H1 (cell line): ENCODE data around the gene ULK3.

ENCODE experiments used
- CBX5 ChIP-seq: fragments of 300-800, 300-1000 bp; sonication (generic); IDR thresholded peaks from 2 replicates; pipeline ENCODE4 v1.7.1; 2016; ENCODE audit warnings: antibody characterized with exemption, low read length, low read depth
- EP300 ChIP-seq, 2 experiments: IDR thresholded peaks; 1 replicate in 1 of 2; 2 replicates in 1 of 2; pipeline ENCODE4 v1.6.1; 2011 to 2012; ENCODE audit warnings: low read depth in 2 of 2, low read length in 2 of 2, mild to moderate bottlenecking in 2 of 2, borderline replicate concordance in 1 of 2, inconsistent platforms in 1 of 2, moderate library complexity in 1 of 2
- POLR2AphosphoS5 ChIP-seq: IDR thresholded peaks from 2 replicates; pipeline ENCODE4 v1.6.1; 2011; ENCODE audit warnings: low read depth, low read length
- TF ChIP-seq, protein P1 (sequence below), 3 experiments: IDR thresholded peaks; 1 replicate in 2 of 3; 2 replicates in 1 of 3; pipeline versions ENCODE4 v1.5.1 to v1.6.1; 2011; ENCODE audit warnings: low read length in 3 of 3, mild to moderate bottlenecking in 3 of 3, inconsistent platforms in 2 of 3, low read depth in 1 of 3, moderate library complexity in 1 of 3; ENCODE audit not compliant: insufficient read depth in 1 of 3; ENCODE audit errors: control extremely low read depth in 1 of 3

DNA sequence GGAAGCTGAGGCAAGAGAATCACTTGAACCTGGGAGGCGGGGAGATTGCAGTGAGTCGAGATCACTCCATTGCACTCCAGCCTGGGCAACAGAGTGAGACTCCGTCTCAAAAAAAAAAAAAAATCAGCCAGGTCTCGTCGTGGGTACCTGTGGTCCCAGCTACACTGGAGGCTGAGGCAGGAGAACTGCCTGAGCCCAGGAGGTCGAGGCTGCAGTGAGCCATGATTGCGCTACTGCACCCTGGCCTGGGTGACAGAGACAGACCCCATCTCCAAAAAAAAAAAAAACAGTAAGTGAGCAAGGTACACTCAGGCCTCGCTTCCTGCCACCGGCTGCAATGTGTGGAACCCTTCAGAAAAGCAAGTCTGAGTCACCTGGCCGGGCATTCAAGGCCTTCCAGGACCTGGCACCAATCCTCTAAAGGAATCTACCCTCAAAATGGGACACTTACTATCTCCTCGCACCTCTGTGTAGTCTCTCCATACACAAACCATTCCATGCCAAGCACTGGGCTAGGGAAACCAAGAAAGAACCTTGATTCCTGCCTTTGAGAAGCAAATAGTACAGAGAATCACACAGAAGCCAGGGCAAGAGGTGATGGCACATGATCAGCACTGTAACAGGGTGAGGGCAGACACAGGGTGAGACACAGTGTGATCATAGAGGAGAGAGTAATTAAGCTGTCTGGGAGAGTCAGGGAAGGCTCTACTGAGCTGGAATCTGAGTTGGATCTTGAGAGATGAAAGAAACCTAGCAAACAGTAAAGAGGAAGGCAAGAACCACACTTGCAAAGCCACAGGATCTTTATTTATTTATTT, 20.5 kb upstream of the ULK3 start:
- TF ChIP-seq CBX5 (no peak), EP300 (IDR thresholded peaks at IDR 0.05; ENCODE audit: borderline replicate concordance in 1 of 2, low read depth in 2 of 2, low read length in 2 of 2) (no peak), POLR2AphosphoS5 (no peak)
- TF ChIP-seq, protein P1, sequence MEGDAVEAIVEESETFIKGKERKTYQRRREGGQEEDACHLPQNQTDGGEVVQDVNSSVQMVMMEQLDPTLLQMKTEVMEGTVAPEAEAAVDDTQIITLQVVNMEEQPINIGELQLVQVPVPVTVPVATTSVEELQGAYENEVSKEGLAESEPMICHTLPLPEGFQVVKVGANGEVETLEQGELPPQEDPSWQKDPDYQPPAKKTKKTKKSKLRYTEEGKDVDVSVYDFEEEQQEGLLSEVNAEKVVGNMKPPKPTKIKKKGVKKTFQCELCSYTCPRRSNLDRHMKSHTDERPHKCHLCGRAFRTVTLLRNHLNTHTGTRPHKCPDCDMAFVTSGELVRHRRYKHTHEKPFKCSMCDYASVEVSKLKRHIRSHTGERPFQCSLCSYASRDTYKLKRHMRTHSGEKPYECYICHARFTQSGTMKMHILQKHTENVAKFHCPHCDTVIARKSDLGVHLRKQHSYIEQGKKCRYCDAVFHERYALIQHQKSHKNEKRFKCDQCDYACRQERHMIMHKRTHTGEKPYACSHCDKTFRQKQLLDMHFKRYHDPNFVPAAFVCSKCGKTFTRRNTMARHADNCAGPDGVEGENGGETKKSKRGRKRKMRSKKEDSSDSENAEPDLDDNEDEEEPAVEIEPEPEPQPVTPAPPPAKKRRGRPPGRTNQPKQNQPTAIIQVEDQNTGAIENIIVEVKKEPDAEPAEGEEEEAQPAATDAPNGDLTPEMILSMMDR (IDR thresholded peaks at IDR 0.05; ENCODE audit: control extremely low read depth in 1 of 3, insufficient read depth in 1 of 3, low read depth in 1 of 3, low read length in 3 of 3): no peak
